ENCODE data around the gene HIVEP1.

- TF ChIP-seq JUND (CRISPR knock-in tag; IDR thresholded peaks at IDR 0.05) (no peak), HNRNPLL (IDR thresholded peaks at IDR 0.05; ENCODE audit: low read depth, low read length, poor library complexity, severe bottlenecking) (no peak), STAT5B (CRISPR knock-in tag; IDR thresholded peaks at IDR 0.05) (no peak), GABPA (IDR thresholded peaks at IDR 0.05; ENCODE audit: low read depth, low read length) (no peak), GABPA (CRISPR knock-in tag; IDR thresholded peaks at IDR 0.05; ENCODE audit: low read depth) (no peak), RNF2 (conservative IDR thresholded peaks at IDR 0.05; ENCODE audit: low read depth) (no peak), ZNF644 (CRISPR knock-in tag; IDR thresholded peaks at IDR 0.05; ENCODE audit: low read depth) (no peak), ESRRA (CRISPR knock-in tag; IDR thresholded peaks at IDR 0.05; ENCODE audit: low read depth) (no peak), MEF2D (CRISPR knock-in tag; IDR thresholded peaks at IDR 0.05) (no peak), ZFP90 (CRISPR knock-in tag; IDR thresholded peaks at IDR 0.05; ENCODE audit: borderline replicate concordance) (no peak), TOPORS (CRISPR knock-in tag; IDR thresholded peaks at IDR 0.05) (no peak)
- TF ChIP-seq, protein P1, sequence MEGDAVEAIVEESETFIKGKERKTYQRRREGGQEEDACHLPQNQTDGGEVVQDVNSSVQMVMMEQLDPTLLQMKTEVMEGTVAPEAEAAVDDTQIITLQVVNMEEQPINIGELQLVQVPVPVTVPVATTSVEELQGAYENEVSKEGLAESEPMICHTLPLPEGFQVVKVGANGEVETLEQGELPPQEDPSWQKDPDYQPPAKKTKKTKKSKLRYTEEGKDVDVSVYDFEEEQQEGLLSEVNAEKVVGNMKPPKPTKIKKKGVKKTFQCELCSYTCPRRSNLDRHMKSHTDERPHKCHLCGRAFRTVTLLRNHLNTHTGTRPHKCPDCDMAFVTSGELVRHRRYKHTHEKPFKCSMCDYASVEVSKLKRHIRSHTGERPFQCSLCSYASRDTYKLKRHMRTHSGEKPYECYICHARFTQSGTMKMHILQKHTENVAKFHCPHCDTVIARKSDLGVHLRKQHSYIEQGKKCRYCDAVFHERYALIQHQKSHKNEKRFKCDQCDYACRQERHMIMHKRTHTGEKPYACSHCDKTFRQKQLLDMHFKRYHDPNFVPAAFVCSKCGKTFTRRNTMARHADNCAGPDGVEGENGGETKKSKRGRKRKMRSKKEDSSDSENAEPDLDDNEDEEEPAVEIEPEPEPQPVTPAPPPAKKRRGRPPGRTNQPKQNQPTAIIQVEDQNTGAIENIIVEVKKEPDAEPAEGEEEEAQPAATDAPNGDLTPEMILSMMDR (CRISPR knock-in tag; IDR thresholded peaks at IDR 0.05): no peak
- TF ChIP-seq, protein P2, sequence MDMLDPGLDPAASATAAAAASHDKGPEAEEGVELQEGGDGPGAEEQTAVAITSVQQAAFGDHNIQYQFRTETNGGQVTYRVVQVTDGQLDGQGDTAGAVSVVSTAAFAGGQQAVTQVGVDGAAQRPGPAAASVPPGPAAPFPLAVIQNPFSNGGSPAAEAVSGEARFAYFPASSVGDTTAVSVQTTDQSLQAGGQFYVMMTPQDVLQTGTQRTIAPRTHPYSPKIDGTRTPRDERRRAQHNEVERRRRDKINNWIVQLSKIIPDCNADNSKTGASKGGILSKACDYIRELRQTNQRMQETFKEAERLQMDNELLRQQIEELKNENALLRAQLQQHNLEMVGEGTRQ (IDR thresholded peaks at IDR 0.05; ENCODE audit: low read depth, low read length): no peak
- TF ChIP-seq, protein P2 (CRISPR knock-in tag; IDR thresholded peaks at IDR 0.05; ENCODE audit: borderline replicate concordance): no peak
- TF ChIP-seq, protein P3, sequence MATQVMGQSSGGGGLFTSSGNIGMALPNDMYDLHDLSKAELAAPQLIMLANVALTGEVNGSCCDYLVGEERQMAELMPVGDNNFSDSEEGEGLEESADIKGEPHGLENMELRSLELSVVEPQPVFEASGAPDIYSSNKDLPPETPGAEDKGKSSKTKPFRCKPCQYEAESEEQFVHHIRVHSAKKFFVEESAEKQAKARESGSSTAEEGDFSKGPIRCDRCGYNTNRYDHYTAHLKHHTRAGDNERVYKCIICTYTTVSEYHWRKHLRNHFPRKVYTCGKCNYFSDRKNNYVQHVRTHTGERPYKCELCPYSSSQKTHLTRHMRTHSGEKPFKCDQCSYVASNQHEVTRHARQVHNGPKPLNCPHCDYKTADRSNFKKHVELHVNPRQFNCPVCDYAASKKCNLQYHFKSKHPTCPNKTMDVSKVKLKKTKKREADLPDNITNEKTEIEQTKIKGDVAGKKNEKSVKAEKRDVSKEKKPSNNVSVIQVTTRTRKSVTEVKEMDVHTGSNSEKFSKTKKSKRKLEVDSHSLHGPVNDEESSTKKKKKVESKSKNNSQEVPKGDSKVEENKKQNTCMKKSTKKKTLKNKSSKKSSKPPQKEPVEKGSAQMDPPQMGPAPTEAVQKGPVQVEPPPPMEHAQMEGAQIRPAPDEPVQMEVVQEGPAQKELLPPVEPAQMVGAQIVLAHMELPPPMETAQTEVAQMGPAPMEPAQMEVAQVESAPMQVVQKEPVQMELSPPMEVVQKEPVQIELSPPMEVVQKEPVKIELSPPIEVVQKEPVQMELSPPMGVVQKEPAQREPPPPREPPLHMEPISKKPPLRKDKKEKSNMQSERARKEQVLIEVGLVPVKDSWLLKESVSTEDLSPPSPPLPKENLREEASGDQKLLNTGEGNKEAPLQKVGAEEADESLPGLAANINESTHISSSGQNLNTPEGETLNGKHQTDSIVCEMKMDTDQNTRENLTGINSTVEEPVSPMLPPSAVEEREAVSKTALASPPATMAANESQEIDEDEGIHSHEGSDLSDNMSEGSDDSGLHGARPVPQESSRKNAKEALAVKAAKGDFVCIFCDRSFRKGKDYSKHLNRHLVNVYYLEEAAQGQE (IDR thresholded peaks at IDR 0.05; ENCODE audit: borderline replicate concordance in 1 of 2, low read depth in 1 of 2, low read length in 2 of 2): no peak
Measured at GRCh38 chr6:12064131-12064530, 52.0 kb downstream of the HIVEP1 start.

Data from HepG2 (cell line).